Activated CD4-positive, alpha-beta T cell treated with anti-CD3 and anti-CD28 coated beads, Interleukin-2, amount 50 U/mL, for 48 hours (primary cell): Measurements from ENCODE around the gene DIPK2B.

Experiments
- DNase-seq, 2 experiments: peaks; one replicate each; pipeline ENCODE4 v3.0.0-alpha.2; 2020

Gene DIPK2B, protein sequence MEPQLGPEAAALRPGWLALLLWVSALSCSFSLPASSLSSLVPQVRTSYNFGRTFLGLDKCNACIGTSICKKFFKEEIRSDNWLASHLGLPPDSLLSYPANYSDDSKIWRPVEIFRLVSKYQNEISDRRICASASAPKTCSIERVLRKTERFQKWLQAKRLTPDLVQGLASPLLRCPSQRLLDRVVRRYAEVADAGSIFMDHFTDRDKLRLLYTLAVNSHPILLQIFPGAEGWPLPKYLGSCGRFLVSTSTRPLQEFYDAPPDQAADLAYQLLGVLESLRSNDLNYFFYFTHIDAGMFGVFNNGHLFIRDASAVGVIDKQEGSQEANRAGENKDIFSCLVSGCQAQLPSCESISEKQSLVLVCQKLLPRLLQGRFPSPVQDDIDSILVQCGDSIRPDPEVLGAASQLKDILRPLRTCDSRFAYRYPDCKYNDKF

DNA sequence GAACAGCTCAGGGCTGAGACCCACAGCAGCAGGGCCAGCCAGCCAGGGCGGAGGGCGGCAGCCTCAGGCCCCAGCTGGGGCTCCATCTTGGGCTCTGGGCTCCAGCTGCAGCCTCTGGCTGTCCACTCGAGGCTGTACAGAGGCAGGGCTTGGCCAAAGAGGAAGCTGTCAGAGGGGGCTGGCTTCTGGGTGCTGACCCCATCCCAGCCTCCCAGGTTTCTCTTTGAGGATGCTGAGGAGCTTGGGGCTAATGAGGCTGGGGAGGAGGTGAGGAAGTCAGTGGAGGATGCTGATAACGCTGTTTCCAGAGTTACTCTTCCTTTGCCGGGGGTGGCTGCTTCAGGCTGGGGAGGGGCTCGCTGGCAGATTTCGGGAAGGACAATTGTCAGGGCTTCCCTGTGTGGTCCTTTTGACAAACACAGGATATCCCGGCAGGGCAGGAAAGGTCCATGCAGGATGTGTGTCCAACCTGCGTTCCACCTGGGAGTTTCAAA lies at the start of gene DIPK2B:
DIPK2B (minus strand) TSS at position 136 of the 494 bp plus-strand sequence; CDS start at position 86, 50 bp downstream.
- DNase-seq: no peak

GRCh38 chrX:45240301-45240700 lies 39.6 kb upstream of the DIPK2B start:
- no peak for DNase-seq

DNA sequence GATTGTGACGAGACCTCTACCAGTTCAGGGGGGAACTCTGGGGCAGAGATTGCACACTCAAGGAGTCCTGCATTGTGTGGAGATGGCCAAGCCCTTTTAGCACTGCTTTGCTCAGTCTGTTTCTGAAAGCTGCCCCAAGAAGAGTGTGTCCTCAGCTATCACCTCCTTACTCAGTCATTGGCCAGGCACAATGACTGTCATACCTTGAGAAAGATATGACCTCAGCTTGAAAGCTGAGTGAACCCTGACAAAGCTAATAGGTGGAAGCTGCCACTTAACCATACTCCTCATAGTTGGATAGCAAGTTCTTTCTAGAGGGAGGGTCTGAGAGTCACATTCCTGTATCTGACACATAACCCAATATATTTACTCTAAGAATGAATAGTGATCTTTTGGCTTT lies 37.8 kb upstream of the DIPK2B start:
- no peak for DNase-seq

GRCh38 chrX:45233531-45233930 lies 32.9 kb upstream of the DIPK2B start:
- DNase-seq: no peak

- no peak for DNase-seq
These were observed 31.5 kb upstream of the DIPK2B start for GRCh38 chrX:45232139-45232538.

- DNase-seq: no peak
These were observed 29.7 kb upstream of the DIPK2B start for GRCh38 chrX:45230410-45230809.

GRCh38 chrX:45229348-45229747 lies 28.7 kb upstream of the DIPK2B start:
- DNase-seq: no peak

DNA sequence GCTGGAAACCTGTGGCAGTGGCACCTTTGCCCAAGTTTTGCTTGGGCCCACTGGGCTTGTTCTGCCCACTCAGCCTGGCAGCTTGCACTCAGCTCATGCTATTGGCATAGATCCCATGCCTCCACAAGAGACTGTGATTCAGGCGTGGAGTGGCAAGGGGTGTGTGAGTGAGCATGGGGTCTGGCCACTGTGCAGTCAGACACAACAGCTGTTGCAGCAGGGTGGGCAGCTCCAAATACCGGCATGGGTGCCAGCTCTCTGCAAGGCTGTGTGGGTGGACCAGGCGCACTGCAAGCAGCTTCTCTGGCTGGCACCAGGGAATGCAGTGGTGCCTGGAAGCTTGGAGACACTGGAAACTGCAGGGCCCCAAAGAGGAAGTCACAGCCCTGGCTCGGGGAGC lies 27.4 kb upstream of the DIPK2B start:
- no peak for DNase-seq

DNA sequence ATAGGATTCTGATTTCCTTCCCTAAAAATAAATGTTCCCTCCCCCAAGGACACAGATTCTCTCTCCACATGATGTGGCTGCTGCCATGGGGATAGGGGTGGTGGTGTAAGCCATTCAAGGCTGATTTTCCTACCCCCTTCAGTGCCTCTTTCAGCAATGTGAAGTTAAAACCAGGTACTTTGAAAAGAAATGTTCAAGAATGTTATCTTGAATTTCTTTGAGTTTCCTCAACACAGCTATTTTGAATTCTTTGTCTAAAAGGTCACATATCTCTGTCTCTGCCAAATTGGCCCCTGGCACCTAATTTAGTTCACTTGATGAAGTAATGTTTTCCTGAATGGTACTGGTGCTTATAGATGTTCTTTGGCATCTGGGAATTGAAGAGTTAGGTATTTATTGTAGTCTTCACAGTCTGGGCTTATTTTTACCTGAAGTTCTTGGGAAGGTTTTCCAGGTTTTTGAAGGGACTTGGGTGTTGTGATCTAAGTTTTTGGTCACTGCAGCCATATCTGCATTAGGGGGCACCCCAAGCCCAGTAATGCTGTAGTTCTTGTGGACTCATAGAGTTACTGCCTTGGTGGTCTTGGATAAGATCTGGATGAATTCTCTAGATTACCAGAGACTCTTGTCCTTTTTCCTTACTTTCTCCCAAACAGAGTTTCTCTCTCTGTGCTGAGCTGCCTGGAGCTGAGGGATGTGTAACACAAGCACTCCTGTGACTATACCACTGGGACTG lies 7.6 kb upstream of the DIPK2B start:
- no peak for DNase-seq

GRCh38 chrX:45202171-45202570 lies 1.5 kb upstream of the DIPK2B start:
- DNase-seq: no peak

- DNase-seq: no peak
These were observed 2.0 kb downstream of the DIPK2B start for GRCh38 chrX:45198706-45199105.

DNA sequence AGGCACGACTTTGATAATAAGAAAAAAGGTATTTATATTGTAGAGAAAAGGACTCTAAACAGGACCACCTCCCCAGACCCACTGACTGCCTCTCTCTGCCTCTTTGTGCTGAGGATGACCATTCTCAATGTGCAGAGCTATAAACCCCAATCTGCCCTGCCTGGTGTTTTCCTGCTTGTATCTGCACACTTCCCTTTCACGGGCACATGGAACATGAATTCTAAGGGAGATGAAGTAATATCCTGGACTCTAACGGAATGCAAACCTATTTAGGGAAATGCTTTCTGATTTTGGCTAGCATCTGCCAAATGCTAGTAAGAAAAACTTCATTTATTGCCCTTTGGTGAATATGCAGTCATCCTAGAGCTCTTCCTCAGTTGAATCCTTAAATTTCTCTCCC lies 2.4 kb downstream of the DIPK2B start:
- no peak for DNase-seq

- DNase-seq: no peak
These were observed 4.0 kb downstream of the DIPK2B start for GRCh38 chrX:45196701-45197100.

GRCh38 chrX:45191820-45192409 lies 8.8 kb downstream of the DIPK2B start:
- DNase-seq: peak in 1 of 2 experiments; percentile 3

DNA sequence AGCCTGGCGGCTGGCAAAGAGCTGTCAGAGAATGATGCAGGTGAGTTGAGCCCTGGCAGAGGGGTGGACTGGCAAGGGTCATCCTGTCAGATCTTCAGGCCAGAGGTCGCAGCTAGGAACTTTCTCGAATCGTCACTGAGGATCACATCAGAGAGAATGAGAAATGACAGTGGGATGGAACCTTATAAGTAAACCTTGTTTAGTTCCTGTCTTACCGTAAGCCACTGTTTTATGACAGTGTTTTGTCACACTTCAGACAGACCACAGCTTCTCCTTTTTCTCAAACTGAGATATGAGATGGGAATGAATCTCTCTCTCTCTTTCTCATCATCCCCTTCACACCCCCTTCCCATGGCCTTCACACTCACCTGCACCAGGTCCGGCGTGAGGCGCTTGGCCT lies 9.3 kb downstream of the DIPK2B start:
- DNase-seq: peak in 1 of 2 experiments; percentile 13

DNA sequence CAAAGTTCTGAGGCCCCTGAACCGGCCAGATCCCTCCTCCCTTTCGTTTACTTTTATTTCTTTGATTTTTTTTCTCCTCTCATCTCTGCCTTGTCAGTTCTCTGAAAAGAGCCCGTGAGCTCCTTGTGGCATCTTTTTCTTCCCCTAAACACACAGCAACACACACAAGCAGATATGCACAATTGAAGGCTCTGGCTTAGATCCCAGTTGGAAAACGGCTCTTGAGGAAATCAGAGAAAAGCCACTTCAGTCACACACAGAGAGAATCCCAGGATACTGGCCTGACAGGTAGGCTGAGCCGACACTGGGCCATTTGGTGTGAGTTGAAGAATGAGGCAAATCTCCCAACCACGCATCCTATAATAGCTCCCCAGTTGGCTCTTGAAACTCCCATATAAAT lies 12.9 kb downstream of the DIPK2B start:
- DNase-seq: no peak

GRCh38 chrX:45186643-45187026 lies 14.0 kb downstream of the DIPK2B start:
- no peak for DNase-seq

- DNase-seq: no peak
These were observed 16.5 kb downstream of the DIPK2B start for GRCh38 chrX:45184211-45184610.

DNA sequence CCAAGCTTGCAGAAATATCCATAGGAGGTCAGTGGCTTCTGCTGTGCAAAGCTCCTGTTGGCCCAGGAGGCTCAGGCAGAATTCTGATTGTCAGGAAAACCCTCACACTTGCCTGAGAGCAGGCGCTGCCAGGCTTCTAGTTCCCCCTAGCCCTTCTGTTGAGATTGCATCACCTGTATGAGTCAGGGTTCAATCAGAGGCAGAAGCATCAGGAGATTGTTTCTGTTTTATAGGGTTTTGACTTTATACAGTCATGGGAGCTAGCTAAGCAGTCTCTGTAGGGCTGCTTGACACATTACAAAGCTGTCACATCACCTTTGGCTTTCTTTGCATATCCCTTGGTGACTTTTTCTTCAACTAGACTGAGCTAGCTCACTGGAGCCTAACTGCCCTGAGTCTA lies 27.8 kb downstream of the DIPK2B start:
- DNase-seq: no peak

DNA sequence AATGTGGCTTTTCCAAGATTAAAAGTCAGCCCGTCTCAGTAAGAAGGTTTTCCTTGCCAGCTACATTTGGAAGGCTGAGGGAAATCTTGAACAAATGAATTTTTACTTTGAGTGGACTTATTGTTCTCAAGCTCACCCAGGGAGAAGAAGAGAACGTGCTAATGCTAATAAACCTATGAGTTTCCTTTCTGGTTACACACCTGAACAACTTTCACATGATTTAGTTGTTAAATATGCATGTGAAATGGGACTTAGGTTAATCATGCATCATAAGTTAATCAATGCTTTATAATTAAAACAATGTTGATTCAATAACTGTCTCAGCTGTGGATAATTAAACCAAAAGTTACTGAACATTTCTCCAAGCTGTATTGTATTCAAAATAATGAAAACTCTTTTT lies 33.9 kb downstream of the DIPK2B start:
- DNase-seq: no peak

GRCh38 chrX:45165726-45166125 lies 35.0 kb downstream of the DIPK2B start:
- DNase-seq: no peak

DNA sequence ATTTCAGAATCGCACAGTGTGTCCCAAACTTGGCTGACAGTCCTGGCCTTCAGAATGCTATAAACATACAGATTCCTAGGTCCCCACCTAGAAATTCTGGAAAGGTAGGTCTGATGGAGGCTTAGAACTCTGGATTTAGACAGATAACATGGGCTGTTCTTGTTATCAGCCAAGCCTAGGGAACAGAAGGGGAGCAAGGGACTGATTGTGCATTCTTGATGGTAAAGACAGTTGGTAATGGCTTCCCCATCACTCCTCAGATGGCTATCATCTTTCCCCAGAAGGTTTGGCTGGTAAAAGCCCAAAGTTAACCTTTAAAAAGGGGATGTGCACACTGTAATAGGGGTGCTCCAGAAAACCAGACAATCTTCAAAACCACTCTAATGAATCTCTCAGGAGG lies 35.7 kb downstream of the DIPK2B start:
- DNase-seq: no peak

- DNase-seq: no peak
These were observed 36.6 kb downstream of the DIPK2B start for GRCh38 chrX:45164021-45164621.
